Activated CD8-positive, alpha-beta memory T cell treated with anti-CD3 and anti-CD28 coated beads for 36 hours (primary cell): ENCODE measurements around the gene FAM200B. TPM values are rescaled to one million over a fixed set of nuclear protein-coding genes. Genes with fewer than 3 reads are reported as not detected.

Source experiments
- CTCF ChIA-PET: fragments of 350-600 bp; sonication (Branson Sonifier 250); formaldehyde crosslinking; loops from one replicate; lab custom pipeline; 2021; ENCODE audit warnings: antibody characterized with exemption; lab: Charles Lee
- POLR2A ChIA-PET: fragments of 350-600 bp; sonication (Branson Sonifier 250); formaldehyde crosslinking; loops from one replicate; lab custom pipeline; 2021; ENCODE audit warnings: antibody characterized with exemption; lab: Charles Lee
- total RNA-seq, 2 experiments: library from RNA; stranded (reverse); gene quantifications; one replicate each; pipeline ENCODE4 v1.2.3, GENCODE V29; 2021

Gene FAM200B
- total RNA-seq, 2 experiments from 2014 or later, result 10.3 to 12.1 TPM

DNA sequence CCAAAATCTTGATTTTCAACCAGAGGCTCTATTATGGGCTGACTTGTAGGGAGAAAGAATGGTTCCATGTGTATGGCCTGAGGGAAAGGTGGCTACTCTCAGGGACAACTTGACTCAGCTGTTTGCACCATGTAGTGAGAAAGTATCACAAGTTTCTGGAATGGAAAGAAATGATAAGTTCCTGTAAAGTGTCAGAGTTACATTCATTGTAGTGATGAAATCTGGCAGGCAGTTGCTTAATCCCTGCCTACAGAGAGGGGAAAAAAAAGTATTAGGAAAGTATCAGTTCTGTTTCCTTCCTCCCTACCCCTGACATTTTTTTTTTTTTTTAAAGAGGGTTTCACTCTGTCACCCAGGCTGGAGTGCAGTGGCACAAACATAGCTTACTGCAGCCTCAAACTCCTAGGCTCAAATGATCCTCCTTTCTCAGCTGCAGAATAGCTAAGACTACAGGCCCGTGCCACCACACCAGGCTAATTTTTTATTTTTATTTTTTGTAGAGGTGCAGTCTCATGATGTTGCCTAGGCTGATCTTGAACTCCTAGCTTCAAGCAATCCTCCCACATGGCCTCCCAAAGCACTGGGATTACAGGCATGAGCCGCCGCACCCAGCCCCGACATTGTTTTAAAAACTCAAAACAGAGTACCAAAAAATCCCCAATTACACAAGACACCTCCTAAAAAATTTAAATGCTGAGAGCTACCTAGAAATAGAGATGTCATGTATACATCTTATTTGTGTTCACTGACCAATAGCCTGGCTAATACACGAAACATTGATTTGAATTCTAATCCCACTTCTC, 21.7 kb upstream of the FAM200B start:
- POLR2A ChIA-PET, result interaction anchor here (0.6 to 0.8 kb wide), 2 partner anchors 92 to 341 kb away, joined by 3 to 4 read pairs; no protein-coding TSS in a partner anchor
- CTCF ChIA-PET, result no interaction called here

DNA sequence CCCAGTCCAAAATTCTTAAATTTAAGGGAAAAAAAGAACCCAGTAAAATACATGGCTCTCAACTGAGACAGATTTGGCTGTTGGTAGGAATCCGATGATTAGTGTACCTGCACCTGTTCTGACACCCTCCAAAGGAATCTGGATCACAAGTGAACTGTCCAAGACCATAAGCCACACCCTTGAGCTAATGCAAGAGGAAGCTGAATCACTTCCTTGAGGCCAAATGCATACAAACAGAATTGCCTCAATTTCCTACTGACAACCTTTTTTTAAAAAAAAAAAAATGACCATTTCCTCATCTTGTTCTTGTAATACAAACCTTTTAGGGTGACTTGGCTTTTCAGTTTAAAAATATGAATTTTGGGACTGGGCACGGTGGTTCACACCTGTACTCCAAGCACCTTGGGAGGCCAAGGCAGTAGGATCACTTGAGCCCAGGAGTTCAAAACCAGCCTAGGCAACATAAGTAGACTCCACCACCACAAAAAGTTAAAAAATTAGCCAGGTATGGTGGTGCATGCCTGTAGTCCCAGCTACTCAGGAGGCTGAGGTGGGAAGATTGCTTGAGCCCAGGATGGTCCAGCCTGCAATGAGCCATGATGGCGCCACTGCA, 15.8 kb upstream of the FAM200B start:
- ChIA-PET CTCF (no interaction called here), POLR2A (no interaction called here)

DNA sequence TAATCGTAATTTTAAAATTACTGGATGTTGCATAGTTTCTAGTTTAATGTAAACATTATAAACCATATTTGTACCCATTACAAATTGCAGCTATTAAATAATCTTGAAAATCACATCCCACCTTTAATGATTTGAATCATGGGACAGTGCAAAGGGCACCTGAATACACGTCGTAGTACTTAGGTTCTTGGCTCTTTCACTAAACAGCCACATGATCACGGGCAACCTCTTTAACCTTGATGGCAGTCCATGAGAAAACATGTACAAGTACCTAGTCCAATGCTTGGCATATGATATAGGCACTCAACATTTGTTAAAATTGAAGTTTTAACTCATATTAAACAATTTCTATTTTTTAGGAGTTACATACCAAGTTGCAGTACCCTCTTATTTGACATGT, 14.6 kb upstream of the FAM200B start:
- CTCF ChIA-PET, result no interaction called here
- POLR2A ChIA-PET, result interaction anchor here (0.6 kb wide), 1 partner anchor 64 kb away, joined by 3 read pairs; no protein-coding TSS in a partner anchor

DNA sequence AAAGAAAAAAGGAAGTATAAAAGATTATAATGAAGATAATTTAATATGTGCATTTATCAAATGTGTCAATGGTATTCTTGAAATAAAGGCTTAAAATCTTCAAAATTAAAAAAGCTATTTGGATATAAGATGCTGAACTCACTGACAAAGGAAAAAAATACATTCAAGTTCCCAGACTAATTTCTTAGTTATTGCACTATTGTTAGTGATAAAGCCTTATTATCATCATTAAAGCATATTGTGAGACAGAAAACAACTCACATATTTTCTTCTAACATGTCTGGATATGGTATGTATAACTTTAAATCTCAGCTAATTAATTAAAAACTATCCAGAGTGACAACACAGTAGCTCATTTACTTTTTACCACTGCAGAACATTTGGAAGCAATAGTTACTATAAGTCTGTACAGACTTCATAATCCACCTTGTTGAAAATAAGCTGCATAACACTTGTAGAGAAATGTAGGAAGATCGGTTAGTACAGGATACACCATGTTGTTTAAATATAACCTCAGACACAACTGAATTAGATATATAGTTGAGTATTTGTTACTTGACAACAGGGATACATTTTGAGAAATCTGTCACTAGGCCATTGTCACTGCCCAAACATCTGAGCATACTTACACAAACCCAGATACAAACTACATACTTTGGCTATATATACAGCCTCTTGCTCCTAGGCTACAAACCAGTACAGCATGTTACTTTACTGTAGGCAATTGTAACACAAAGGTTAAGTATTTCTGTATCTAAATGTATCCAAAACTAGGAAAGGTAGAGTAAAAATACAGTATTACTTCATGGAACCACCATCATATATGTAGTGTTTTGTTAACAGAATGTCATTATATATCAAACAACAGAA, 12.8 kb upstream of the FAM200B start:
- CTCF ChIA-PET, result no interaction called here
- POLR2A ChIA-PET, result no interaction called here

DNA sequence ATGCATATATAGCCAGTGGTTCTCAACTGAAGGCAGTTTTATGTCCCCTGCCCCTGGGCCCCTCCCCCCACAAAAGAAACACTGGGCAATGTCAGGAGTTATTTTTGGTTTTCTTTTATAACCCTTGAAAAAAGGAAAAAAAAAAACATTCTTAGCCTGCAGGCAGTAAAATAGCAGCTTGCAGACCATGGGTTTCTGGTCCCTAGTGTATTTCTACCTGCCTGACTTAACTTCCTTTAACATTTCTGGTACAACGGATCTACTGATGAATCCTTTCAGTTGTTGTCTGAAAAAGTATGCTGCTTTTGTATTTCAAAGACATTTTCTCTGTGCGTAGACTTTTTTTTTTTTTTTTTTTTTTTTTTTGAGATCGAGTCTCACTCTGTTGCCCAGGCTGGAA, 11.1 kb upstream of the FAM200B start:
- ChIA-PET POLR2A (no interaction called here), CTCF (interaction anchor here (1.1 kb wide), 1 partner anchor 59 kb away, joined by 3 read pairs; no protein-coding TSS in a partner anchor)

DNA sequence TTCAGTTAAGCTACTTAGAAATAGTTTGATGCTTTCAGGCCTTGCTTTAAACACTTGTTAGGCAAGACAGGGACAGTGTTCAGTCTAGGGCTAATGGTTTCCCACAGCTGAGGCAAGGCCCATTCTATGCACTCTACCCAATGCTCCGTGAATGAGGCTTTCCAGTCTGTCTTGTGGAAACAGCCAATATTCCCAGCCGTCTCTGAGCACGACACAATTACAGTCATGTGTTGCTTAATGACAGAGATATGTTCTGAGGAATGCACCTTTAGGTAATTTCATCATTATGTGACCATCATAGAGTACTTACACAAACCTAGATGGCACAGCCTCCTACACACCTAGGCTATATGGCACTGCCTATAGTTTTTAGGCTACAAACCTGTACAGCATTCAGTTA, 9.5 kb upstream of the FAM200B start:
- ChIA-PET CTCF (interaction anchor here (0.6 to 0.7 kb wide), 2 partner anchors 10 to 536 kb away, joined by 3 read pairs; no protein-coding TSS in a partner anchor), POLR2A (no interaction called here)

DNA sequence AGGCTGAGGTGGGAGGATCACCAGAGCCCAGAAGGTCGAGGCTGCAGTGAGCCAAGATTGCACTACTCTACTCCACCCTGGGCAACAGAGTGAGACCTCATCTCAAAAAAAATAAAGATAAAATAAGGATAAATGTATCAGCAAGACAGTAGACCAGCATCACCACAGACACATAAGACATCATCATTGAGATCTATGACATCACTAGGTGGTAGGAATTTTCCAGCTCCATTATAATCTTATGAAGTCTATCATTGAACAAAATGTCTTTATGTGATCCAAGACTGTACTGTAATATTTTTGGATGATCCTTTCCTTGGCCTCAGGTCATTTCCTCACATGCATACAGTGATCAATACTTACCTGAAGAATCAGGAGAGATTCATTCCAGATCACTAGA, 8.3 kb upstream of the FAM200B start:
- POLR2A ChIA-PET, result no interaction called here
- CTCF ChIA-PET, result no interaction called here

DNA sequence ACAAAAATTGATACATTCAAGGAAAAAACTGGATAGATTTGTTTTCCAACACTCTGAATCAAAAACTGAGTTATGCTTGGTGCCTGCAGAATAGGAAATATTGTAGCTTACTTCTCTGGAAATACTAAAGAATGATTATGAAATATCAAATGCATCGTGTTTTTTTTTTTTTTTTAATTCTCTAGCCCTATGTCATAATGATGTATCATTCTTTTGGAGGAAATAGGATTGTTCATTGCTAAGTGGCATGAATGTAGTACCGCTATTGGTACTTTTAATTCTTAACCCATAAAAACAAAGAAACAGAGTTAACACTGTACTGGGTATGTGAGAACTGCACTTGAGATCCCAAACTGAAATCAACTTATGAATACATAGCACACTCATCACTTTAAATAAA, 7.6 kb upstream of the FAM200B start:
- CTCF ChIA-PET, result no interaction called here
- POLR2A ChIA-PET, result no interaction called here

DNA sequence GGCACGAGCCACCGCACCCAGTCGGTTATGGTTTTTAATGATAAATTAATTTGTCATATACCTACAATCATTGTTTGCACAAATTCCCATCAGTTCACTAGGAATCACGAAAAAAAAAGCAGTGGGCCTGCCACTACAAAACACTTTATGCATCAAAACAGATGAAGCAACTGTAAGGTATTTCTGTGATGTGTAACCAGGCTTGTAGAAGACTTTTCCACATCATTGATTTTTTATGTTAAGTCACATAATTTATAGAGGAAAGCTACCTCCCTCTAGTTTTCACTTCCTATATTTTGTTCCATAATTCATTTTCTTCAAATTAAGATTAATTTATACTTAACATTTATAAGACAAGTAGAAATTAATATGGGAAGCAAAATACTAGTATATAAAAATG, 6.7 kb upstream of the FAM200B start:
- ChIA-PET CTCF (no interaction called here), POLR2A (no interaction called here)

DNA sequence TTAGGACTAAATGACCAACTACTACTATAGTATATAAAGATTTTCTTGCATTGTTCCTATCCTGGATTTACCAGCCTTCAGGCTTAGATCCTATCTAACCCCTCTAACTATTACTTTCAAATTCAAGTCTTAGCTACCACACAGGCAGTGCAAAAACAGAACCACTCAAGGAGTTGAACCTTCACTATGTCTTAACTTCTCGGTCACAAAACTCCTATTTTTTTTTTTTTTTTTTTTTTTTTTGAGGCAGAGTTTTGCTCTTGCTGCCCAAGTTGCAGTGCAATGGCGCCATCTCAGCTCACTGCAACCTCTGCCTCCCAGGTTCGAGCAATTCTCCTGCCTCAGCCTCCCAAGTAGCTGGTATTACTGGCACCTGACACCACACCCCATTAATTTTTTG, 6.3 kb upstream of the FAM200B start:
- ChIA-PET CTCF (no interaction called here), POLR2A (no interaction called here)

DNA sequence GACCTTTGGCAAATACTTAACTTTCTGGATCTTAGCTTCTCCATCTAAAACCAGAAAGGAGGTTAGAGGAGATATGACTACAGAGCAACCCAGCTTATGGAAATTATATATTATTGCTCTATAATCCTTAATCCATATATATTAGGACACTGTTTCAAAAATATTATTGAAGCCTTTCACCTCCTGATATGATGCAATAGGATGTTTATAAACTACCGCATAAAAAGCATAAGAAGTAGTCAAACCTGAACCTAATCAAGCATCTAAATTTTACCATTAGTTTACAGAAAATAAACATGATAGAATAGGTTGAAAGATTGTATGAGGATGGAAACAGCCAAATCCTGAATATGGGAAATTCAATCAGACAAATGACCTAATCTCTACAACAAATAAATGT, 5.6 kb upstream of the FAM200B start:
- CTCF ChIA-PET, result no interaction called here
- POLR2A ChIA-PET, result no interaction called here

DNA sequence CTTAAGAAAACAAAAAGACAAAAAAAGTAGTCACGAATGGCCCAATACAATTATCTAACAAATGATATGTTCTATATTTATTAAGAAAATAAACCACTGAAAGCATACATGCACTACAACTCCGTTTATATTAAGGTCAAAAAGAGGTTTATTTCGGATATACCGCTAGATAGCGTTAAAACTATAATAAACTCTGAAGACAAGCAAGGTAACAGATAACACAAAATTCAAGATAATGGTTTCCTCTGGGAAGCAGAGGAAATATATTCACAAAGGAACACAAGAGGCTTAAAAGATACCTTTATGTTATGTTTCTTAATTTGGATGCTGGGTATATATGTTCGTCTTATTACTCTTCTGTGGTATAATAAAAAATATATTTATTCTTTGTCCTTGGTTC, 4.7 kb upstream of the FAM200B start:
- ChIA-PET CTCF (no interaction called here), POLR2A (no interaction called here)

DNA sequence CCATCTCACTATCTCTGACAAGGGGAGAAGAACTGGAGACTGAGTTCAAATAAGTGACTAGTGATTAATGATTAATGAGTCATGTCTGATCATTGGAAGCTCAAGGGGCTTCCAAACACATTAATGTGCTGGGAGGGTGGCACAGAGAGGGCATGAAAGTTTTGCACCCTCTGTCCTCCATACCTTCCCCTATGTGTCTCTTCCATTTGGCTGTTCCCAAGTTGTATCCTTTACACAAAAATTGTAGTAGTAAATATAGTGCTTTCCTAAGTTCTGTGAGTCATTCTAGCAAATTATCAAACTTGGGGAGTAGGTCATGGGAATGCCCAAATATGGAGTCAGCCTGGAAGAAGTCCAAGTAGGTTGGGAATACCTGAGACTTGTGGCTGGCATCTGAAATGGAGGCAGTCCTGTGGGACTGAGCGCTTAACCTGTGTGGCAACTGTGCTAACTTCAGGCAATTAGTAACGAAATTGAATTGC, 4.1 kb upstream of the FAM200B start:
- POLR2A ChIA-PET, result no interaction called here
- CTCF ChIA-PET, result no interaction called here

DNA sequence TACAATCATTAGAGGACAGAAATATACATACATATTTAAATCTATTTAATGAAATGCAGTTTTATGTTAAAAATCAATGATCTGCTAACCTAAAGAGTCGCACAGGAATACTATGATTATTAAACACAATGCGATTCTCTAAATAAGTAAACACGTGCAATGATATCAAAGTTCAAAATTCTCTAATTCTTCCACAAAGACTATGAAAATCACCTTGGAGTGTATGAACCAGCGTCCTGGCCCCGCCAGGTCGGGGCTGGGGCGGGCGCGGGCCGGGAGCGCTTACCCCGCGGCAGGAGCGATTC, 608 bp upstream of the FAM200B start:
- CTCF ChIA-PET, result interaction anchor here (1.0 kb wide), 1 partner anchor 27 kb away, joined by 6 read pairs; no protein-coding TSS in a partner anchor
- POLR2A ChIA-PET, result interaction anchor here (0.6 to 2.0 kb wide), 5 partner anchors 19 to 546 kb away, joined by 3 to 6 read pairs (median 3); no protein-coding TSS in a partner anchor

DNA sequence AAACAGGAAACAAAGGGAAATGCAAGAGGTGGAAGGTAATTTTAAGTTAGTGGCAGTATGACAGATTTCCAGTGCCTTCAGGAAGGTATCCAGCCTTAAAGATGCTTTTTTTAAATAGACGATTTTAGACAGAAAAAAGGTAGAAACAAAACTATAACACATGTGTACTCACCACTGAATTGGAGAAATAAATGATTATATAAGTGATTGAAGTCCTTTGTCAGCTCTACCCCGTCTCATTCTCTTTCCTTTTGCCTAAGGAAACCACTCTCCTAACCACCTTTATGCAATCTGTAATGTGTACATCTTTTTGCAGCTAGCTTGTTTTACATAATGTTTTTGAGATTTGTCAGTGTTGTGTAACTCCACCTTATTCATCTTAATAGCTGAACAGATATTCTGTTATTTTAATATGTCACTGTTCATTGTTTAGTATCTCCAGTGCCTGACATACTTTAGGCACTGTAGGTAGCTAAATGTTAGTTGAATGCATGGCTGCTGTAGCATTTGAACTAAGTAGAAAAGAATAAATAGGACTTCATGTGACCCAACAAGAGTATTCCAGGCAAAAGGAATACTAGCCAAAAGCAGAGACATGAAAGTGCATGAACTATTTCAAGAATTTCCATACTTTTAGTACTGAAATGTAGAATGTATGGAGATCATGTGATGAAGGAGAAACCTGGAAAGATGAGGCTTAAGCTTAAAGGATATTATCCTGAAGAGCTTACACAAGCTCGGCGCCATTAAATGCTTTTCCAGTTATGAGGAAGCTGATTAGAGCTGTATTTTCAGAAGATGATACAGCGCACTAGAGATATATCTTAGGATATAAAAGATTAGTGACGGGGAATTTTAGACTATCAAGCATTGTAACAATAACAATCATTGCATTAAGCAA, 865 bp downstream of the FAM200B start:
- POLR2A ChIA-PET, result interaction anchor here (1.2 to 2.0 kb wide), 3 partner anchors 27 to 56 kb away, joined by 3 to 6 read pairs (median 5); no protein-coding TSS in a partner anchor
- CTCF ChIA-PET, result interaction anchor here (0.7 kb wide), 1 partner anchor 203 kb away, joined by 3 read pairs; no protein-coding TSS in a partner anchor

DNA sequence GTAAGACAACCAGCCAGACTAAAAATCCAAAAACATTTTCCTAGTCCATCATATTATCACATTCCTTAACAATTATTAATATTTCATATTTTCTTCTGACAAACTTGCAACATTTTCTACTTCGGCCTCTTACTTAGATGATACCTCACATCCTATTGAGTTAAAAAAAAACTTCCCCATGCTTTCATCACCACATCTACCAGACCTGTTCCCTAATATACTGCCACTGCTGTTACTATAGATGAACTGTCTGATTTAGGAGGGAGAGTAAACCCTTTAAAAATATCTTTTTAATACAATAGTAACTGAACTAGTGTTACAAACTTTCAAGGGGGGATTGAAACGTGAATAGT, 1.5 kb downstream of the FAM200B start:
- ChIA-PET CTCF (no interaction called here), POLR2A (no interaction called here)

DNA sequence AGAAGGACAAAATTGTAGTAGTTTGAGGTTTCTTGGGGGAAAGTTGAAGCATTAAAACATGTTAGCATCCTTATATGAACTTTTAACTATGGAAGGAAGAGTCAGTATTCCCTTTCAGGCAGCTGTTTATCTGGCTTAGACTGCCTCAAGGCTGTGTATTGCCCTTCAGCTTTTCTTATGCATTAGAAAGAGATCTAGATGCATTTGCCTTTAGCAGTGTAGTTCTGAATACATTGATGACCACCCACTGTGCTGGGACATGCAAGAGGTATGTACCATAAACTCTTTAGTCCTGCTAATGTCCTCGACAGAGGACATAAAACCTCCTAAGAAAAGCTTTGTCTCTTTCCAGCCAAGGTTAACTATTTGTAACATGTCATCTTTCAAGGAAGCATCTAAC, 2.9 kb downstream of the FAM200B start:
- ChIA-PET POLR2A (no interaction called here), CTCF (interaction anchor here (0.9 kb wide), 1 partner anchor 12 kb away, joined by 3 read pairs; no protein-coding TSS in a partner anchor)

DNA sequence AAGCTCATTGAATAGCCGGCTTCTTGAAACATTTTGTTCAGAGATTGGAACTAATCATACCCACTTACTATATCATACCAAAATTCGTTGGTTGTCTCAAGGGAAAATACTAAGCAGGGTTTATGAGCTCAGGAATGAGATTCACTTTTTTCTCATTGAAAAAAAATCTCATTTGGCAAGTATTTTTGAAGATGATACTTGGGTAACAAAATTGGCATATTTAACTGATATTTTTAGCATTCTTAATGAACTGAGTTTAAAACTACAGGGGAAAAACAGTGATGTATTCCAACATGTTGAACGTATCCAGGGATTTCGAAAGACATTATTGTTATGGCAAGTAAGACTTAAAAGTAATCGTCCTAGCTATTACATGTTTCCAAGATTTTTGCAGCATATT, 6.4 kb downstream of the FAM200B start:
- POLR2A ChIA-PET, result no interaction called here
- CTCF ChIA-PET, result no interaction called here

DNA sequence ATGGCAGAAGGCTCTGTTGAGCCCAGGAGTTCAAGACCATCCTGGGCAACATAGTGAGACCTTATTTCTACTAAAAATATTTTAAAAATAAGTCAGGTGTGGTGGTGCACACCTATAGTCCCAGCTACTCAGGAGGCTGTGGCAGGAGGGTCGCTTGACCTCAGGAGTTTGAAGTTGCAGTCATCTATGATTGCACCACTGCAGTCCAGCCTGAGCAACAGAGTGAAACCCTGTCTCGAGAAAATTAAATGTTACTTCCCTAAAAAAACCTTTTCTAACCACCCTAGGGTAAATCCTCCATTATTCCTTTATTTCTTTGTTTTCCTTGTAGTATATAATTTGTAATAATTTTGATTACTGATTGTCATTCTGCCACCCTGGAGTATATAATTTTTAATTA, 7.9 kb downstream of the FAM200B start:
- ChIA-PET CTCF (no interaction called here), POLR2A (no interaction called here)
